Esophagus muscularis mucosa (tissue), 4 donors: ENCODE measurements around the gene SLC35F5.

Experiments used
- EP300 ChIP-seq: sonication (generic); formaldehyde crosslinking; IDR thresholded peaks from one replicate; pipeline ENCODE4 v1.6.1; 2017; ENCODE audit warnings: antibody characterized with exemption
- POLR2A ChIP-seq: fragments of 450-650 bp; IDR thresholded peaks from one replicate; pipeline ENCODE4 v1.6.1; 2017; ENCODE audit warnings: antibody characterized with exemption, moderate library complexity, mild to moderate bottlenecking, low read depth
- POLR2AphosphoS5 ChIP-seq, 2 donors: sonication (generic); formaldehyde crosslinking; IDR thresholded peaks; one replicate each; pipeline ENCODE4 v1.6.1; 2017; ENCODE audit warnings: antibody characterized with exemption in 2 of 2
- TF ChIP-seq, protein P1 (sequence below), 3 experiments: fragments of 200-600 bp in 2 of 3; fragments of 450-650 bp in 1 of 3; sonication (generic) in 2 of 3; IDR thresholded peaks; one replicate each; pipeline ENCODE4 v1.5.1; 2017 to 2019; ENCODE audit warnings: antibody characterized with exemption in 3 of 3, mild to moderate bottlenecking in 2 of 3, moderate library complexity in 1 of 3

DNA sequence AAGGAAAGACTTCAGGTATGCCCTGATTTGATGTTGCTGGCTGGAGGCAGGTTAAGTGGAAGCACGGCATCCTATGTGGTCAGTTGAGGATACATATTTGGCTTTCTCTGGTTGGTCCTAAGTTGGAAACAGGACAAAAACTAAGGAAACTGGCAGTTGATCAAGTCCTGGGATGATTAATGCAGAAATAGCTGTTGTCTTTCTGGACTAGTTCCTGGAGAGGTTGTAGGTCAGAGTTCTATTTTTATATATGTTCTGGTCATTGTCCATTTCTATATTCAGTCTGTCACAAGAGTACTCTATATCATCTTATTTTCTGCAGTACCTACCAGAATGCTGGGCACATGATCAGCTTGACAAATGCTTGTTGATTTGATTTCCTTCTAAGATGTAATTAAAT is 4.0 kb upstream of the SLC35F5 start:
- TF ChIP-seq, protein P1, sequence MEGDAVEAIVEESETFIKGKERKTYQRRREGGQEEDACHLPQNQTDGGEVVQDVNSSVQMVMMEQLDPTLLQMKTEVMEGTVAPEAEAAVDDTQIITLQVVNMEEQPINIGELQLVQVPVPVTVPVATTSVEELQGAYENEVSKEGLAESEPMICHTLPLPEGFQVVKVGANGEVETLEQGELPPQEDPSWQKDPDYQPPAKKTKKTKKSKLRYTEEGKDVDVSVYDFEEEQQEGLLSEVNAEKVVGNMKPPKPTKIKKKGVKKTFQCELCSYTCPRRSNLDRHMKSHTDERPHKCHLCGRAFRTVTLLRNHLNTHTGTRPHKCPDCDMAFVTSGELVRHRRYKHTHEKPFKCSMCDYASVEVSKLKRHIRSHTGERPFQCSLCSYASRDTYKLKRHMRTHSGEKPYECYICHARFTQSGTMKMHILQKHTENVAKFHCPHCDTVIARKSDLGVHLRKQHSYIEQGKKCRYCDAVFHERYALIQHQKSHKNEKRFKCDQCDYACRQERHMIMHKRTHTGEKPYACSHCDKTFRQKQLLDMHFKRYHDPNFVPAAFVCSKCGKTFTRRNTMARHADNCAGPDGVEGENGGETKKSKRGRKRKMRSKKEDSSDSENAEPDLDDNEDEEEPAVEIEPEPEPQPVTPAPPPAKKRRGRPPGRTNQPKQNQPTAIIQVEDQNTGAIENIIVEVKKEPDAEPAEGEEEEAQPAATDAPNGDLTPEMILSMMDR (IDR thresholded peaks at IDR 0.05), result no peak
- TF ChIP-seq POLR2AphosphoS5 (IDR thresholded peaks at IDR 0.05) (no peak), POLR2A (no peak), EP300 (no peak)
